AG04450 (cell line): ENCODE results near the gene PHOX2A. TPM values are rescaled to one million over a fixed set of nuclear protein-coding genes. Genes with fewer than 3 reads are reported as not detected.

Experiments
- CTCF ChIA-PET: fragments of 300-600, 350-600 bp; formaldehyde crosslinking; extraction: SDS; loops from one replicate; lab custom pipeline; 2022; ENCODE audit warnings: antibody characterized with exemption, inconsistent platforms; lab: Charles Lee
- POLR2A ChIA-PET: fragments of 350-600 bp; formaldehyde crosslinking; extraction: SDS; loops from one replicate; lab custom pipeline; 2021; ENCODE audit warnings: antibody characterized with exemption, inconsistent platforms; lab: Yijun Ruan, JAX
- DNase-seq: peaks from one replicate; pipeline ENCODE4 v3.0.0-alpha.2; 2011; ENCODE audit warnings: low read depth, low spot score
- H3K27ac ChIP-seq: one replicate; pipeline ENCODE4 v1.5.1; 2012; ENCODE audit warnings: low read depth, low read length, control low read depth
- H3K27me3 ChIP-seq: one replicate; pipeline ENCODE4 v1.6.0; 2012; ENCODE audit warnings: low read length; ENCODE audit not compliant: control insufficient read depth, insufficient read depth
- H3K4me3 ChIP-seq: 2 replicates; pipeline ENCODE4 v1.5.1; 2011; ENCODE audit warnings: mild to moderate bottlenecking, low read depth, low read length, control low read depth
- H3K9me3 ChIP-seq: 2 replicates; pipeline ENCODE4 v1.5.1; 2012; ENCODE audit warnings: low read length; ENCODE audit not compliant: control insufficient read depth, insufficient read depth
- polyA plus RNA-seq: library from polyadenylated mRNA; depleted of rRNA; stranded (reverse); fragments of >200 nt; gene quantifications from 2 replicates; pipeline ENCODE4 v1.2.3, GENCODE V29; 2011
- TF ChIP-seq, protein P1 (sequence below): IDR thresholded peaks from 2 replicates; pipeline ENCODE4 v1.5.1; 2011; ENCODE audit warnings: low read depth, low read length, control low read depth, inconsistent platforms

PHOX2A gene
- polyA plus RNA-seq, 1 experiment: not detected

DNA sequence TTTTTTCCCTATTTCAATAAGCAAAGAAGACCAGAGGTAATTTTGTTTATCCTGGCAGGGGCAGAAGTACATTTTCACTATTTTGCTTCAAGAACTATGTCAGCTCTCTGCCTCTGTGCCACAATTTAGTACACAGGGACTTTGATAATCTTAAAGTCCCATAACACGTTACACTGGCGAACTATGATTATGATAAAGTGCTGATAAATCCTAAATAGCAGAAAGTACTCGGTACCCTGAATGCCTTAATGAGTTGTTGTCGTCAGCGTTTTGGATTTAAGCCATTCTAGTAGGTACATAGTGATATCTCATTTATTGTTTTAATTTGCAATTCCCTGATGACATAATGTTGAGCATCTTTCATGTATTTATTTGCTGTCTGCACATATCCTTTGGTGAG lies 16.6 kb upstream of the PHOX2A start:
- TF ChIP-seq, protein P1, sequence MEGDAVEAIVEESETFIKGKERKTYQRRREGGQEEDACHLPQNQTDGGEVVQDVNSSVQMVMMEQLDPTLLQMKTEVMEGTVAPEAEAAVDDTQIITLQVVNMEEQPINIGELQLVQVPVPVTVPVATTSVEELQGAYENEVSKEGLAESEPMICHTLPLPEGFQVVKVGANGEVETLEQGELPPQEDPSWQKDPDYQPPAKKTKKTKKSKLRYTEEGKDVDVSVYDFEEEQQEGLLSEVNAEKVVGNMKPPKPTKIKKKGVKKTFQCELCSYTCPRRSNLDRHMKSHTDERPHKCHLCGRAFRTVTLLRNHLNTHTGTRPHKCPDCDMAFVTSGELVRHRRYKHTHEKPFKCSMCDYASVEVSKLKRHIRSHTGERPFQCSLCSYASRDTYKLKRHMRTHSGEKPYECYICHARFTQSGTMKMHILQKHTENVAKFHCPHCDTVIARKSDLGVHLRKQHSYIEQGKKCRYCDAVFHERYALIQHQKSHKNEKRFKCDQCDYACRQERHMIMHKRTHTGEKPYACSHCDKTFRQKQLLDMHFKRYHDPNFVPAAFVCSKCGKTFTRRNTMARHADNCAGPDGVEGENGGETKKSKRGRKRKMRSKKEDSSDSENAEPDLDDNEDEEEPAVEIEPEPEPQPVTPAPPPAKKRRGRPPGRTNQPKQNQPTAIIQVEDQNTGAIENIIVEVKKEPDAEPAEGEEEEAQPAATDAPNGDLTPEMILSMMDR: no peak
- H3K9me3 ChIP-seq: no peaks in the 10 kb centered on the region
- peaks cover 6% of the 10 kb centered on the region for H3K27me3 ChIP-seq
- POLR2A ChIA-PET: no interaction called here
- DNase-seq: no peak
- no peak overlapping the region for H3K4me3 ChIP-seq
- CTCF ChIA-PET: no interaction called here
- H3K27ac ChIP-seq: no peak overlapping the region

- H3K4me3 ChIP-seq: no peak overlapping the region
- POLR2A ChIA-PET: no interaction called here
- DNase-seq: no peak
- peaks cover 13% of the 10 kb centered on the region for H3K27me3 ChIP-seq
- CTCF ChIA-PET: no interaction called here
- TF ChIP-seq, protein P1: no peak
- no peak overlapping the region for H3K27ac ChIP-seq
- H3K9me3 ChIP-seq: no peaks in the 10 kb centered on the region
These were observed 15.5 kb upstream of the PHOX2A start for GRCh38 chr11:72259490-72259889.

DNA sequence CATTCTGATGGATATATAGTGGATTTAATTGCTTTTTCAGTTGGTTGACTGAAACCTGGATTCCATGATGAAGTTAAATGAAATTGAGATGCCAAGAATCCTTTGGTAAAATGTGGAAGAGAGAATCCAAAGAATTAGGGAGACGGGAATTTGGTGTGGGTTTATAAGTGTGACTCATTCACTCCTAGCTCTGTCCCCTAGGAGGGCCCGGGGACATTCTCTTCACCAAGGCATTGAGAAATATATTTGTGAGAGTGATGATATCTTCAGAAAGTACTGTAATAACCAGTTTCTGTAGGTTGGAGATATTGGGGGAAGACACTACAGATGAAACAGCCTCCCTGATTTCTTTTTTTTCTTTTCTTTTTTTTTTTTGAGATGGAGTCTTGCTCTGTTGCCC lies 13.6 kb upstream of the PHOX2A start:
- no peak overlapping the region for H3K4me3 ChIP-seq
- no peaks in the 10 kb centered on the region for H3K9me3 ChIP-seq
- TF ChIP-seq, protein P1: no peak
- ChIA-PET POLR2A (no interaction called here), CTCF (no interaction called here)
- DNase-seq: no peak
- H3K27me3 ChIP-seq: peaks cover 28% of the 10 kb centered on the region
- no peak overlapping the region for H3K27ac ChIP-seq

DNA sequence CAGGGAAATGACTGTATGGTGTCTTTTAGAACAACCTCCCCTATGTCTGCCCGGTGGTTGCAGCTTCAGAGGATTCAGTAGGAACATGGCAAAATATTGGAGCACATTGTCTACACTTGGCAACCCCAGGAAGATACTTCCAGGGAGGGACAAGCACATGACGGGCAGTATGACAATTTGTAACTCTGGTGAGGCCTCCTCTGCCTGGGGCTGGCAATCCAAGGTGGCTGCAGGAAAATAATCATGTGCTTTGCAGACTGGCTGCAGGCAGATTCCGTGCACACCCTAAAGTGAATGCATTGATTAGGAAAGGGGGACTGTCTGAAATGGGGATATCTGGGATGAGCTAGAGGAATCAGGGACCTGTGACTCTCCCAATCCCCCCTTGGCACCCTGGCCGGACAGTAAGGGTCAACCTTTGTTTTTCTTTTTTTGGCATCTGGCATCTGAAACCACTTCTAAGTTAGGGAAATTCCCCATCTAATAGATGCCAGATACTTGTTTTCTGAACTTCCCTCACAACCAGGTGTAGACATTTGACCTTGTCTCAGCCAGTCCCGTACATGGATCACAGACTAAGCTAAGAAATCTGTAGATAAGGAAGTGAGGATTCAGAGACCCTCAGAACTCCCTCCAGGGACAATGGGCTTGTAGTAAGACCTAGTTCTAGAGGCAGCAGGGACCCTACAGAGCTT lies 10.5 kb upstream of the PHOX2A start:
- no peak overlapping the region for H3K4me3 ChIP-seq
- TF ChIP-seq, protein P1: no peak
- H3K27me3 ChIP-seq: peaks cover 48% of the 10 kb centered on the region
- H3K9me3 ChIP-seq: no peaks in the 10 kb centered on the region
- DNase-seq: no peak
- ChIA-PET CTCF (no interaction called here), POLR2A (no interaction called here)
- no peak overlapping the region for H3K27ac ChIP-seq

DNA sequence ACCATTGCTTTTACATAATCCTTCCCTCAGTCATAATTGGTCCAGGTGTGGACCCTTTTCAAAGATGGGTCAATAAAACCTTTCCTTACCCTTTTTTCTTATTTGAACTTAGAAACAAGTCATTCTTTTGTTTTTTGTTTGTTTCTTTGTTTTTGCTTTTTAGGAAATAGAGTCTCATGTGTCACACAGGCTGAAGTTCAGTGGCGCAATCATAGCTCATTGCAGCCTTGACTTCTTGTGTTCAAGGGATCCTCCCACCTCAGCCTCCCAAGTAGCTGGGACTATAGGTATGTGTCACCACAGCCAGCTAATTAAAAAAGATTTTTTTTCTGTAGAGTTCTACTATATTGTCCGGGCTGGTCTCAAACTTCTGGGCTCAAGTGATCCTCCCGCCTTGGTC lies 9.4 kb upstream of the PHOX2A start:
- CTCF ChIA-PET: no interaction called here
- POLR2A ChIA-PET: no interaction called here
- Histone ChIP-seq H3K27me3 (peaks cover 48% of the 10 kb centered on the region), H3K27ac (no peak overlapping the region), H3K9me3 (no peaks in the 10 kb centered on the region), H3K4me3 (no peak overlapping the region)
- TF ChIP-seq, protein P1: no peak
- DNase-seq: no peak
